WTC11 (cell line): ENCODE measurements around the gene LMBR1. TPM values are rescaled to one million over a fixed set of nuclear protein-coding genes. Genes with fewer than 3 reads are reported as not detected.

Experiments used
- ATAC-seq: fragments of 200-7000 bp; cut with Tn5 transposase; 2 replicates; pipeline ENCODE4 v1.10.0; 2021; ENCODE audit warnings: mild to moderate bottlenecking, moderate library complexity
- CTCF ChIA-PET: fragments of 300-600 bp; sonication (Branson Sonifier 250); formaldehyde crosslinking; loops from one replicate; lab custom pipeline; 2021; ENCODE audit warnings: antibody characterized with exemption; lab: Charles Lee
- POLR2A ChIA-PET: fragments of 350-600 bp; sonication (Branson Sonifier 250); formaldehyde crosslinking; loops from one replicate; lab custom pipeline; 2021; ENCODE audit warnings: antibody characterized with exemption; lab: Charles Lee
- DNase-seq: peaks from one replicate; pipeline ENCODE4 v3.0.0; 2021; ENCODE audit warnings: low spot score
- H3K27ac Mint-ChIP-seq: 2 replicates; pipeline ENCODE4 v1.8.0; 2021; ENCODE audit warnings: mixed read lengths
- H3K27me3 Mint-ChIP-seq: 2 replicates; pipeline ENCODE4 v1.8.0; 2021; ENCODE audit warnings: low read depth, mild to moderate bottlenecking, moderate library complexity, mixed read lengths
- H3K36me3 Mint-ChIP-seq: 2 replicates; pipeline ENCODE4 v1.8.0; 2021; ENCODE audit warnings: mixed read lengths
- H3K4me1 Mint-ChIP-seq: 2 replicates; pipeline ENCODE4 v1.8.0; 2022; ENCODE audit warnings: mixed read lengths
- H3K4me3 Mint-ChIP-seq: 2 replicates; pipeline ENCODE4 v1.8.0; 2021; ENCODE audit warnings: mild to moderate bottlenecking, moderate library complexity, mixed read lengths
- H3K9me3 Mint-ChIP-seq: 2 replicates; pipeline ENCODE4 v1.8.0; 2021; ENCODE audit warnings: mixed read lengths
- CREM ChIP-seq: sonication (generic); formaldehyde crosslinking; IDR thresholded peaks from 2 replicates; pipeline ENCODE4 v1.8.1; 2022; ENCODE audit warnings: mild to moderate bottlenecking, missing genetic modification reagents, moderate library complexity
- ELF4 ChIP-seq: sonication (generic); formaldehyde crosslinking; IDR thresholded peaks from 2 replicates; pipeline ENCODE4 v1.8.1; 2022; ENCODE audit warnings: low read depth, mild to moderate bottlenecking, moderate library complexity, missing genetic modification reagents
- GABPB1 ChIP-seq: sonication (generic); formaldehyde crosslinking; IDR thresholded peaks from 2 replicates; pipeline ENCODE4 v1.8.1; 2023; ENCODE audit warnings: mild to moderate bottlenecking, missing genetic modification reagents
- GRHL2 ChIP-seq: fragments of 250-450 bp; sonication (Bioruptor Pico); IDR thresholded peaks from 2 replicates; pipeline ENCODE4 v1.8.0; 2022; ENCODE audit warnings: mild to moderate bottlenecking, moderate library complexity; ENCODE audit not compliant: insufficient replicate concordance, severe bottlenecking
- NFE2L1 ChIP-seq: sonication (generic); formaldehyde crosslinking; IDR thresholded peaks from 2 replicates; pipeline ENCODE4 v1.8.1; 2023; ENCODE audit warnings: missing genetic modification reagents
- NR1H2 ChIP-seq: sonication (generic); formaldehyde crosslinking; IDR thresholded peaks from 2 replicates; pipeline ENCODE4 v1.9.0; 2021; ENCODE audit warnings: mild to moderate bottlenecking, moderate library complexity, missing genetic modification reagents
- SP1 ChIP-seq: sonication (generic); formaldehyde crosslinking; conservative IDR thresholded peaks from 2 replicates; pipeline ENCODE4 v1.8.1; 2022; ENCODE audit warnings: missing genetic modification reagents
- ZBTB21 ChIP-seq: sonication (generic); formaldehyde crosslinking; IDR thresholded peaks from 2 replicates; pipeline ENCODE4 v1.8.1; 2023; ENCODE audit warnings: mild to moderate bottlenecking, missing genetic modification reagents, borderline replicate concordance
- ZNF232 ChIP-seq: sonication (generic); formaldehyde crosslinking; IDR thresholded peaks from 2 replicates; pipeline ENCODE4 v1.8.0; 2022; ENCODE audit warnings: mild to moderate bottlenecking, missing genetic modification reagents
- ZNF423 ChIP-seq: fragments of 250-450 bp; sonication (Bioruptor Pico); IDR thresholded peaks from 2 replicates; pipeline ENCODE4 v2.1.2; 2022; ENCODE audit warnings: mild to moderate bottlenecking, moderate library complexity
- ZNF512 ChIP-seq: sonication (generic); formaldehyde crosslinking; IDR thresholded peaks from 2 replicates; pipeline ENCODE4 v1.8.1; 2022; ENCODE audit warnings: missing genetic modification reagents, borderline replicate concordance
- ZSCAN18 ChIP-seq: fragments of 250-450 bp; sonication (Bioruptor Pico); IDR thresholded peaks from 2 replicates; pipeline ENCODE4 v2.1.2; 2022; ENCODE audit warnings: mild to moderate bottlenecking, moderate library complexity
- total RNA-seq: library from RNA; stranded (reverse); gene quantifications from 3 replicates; pipeline ENCODE4 v1.2.3, GENCODE V29; 2021
- TF ChIP-seq, protein P1 (sequence below): sonication (generic); formaldehyde crosslinking; IDR thresholded peaks from 2 replicates; pipeline ENCODE4 v1.8.1; 2023; ENCODE audit warnings: mild to moderate bottlenecking, missing genetic modification reagents, borderline replicate concordance
- TF ChIP-seq, protein P2 (sequence below): sonication (generic); formaldehyde crosslinking; IDR thresholded peaks from 2 replicates; pipeline ENCODE4 v1.8.1; 2023; ENCODE audit warnings: mild to moderate bottlenecking, missing genetic modification reagents
- TF ChIP-seq, protein P3 (sequence below): sonication (generic); formaldehyde crosslinking; IDR thresholded peaks from 2 replicates; pipeline ENCODE4 v1.8.1; 2022; ENCODE audit warnings: low read depth, missing genetic modification reagents, borderline replicate concordance
- TF ChIP-seq, protein P4 (sequence below): sonication (generic); formaldehyde crosslinking; IDR thresholded peaks from 2 replicates; pipeline ENCODE4 v1.8.0; 2022; ENCODE audit warnings: mild to moderate bottlenecking, missing genetic modification reagents
- TF ChIP-seq, protein P5 (sequence below): sonication (generic); formaldehyde crosslinking; IDR thresholded peaks from 2 replicates; pipeline ENCODE4 v1.8.1; 2022; ENCODE audit warnings: mild to moderate bottlenecking, missing genetic modification reagents, moderate library complexity, borderline replicate concordance

Gene LMBR1
- total RNA-seq, 1 experiment from 2014 or later = 55.6 TPM

GRCh38 chr7:156842740-156843140, 50.2 kb downstream of the LMBR1 start:
- TF ChIP-seq SP1 (CRISPR knock-in tag) (no peak), ZNF232 (CRISPR knock-in tag) (no peak), ZNF423 (no peak), CREM (no peak), ZBTB21 (CRISPR knock-in tag) (no peak), NR1H2 (CRISPR knock-in tag) (no peak), ZSCAN18 (CRISPR knock-in tag) (no peak), ELF4 (no peak), ZNF512 (CRISPR knock-in tag) (no peak), NFE2L1 (CRISPR knock-in tag) (no peak), GRHL2 (CRISPR knock-in tag) (no peak), GABPB1 (no peak)
- TF ChIP-seq, protein P1, sequence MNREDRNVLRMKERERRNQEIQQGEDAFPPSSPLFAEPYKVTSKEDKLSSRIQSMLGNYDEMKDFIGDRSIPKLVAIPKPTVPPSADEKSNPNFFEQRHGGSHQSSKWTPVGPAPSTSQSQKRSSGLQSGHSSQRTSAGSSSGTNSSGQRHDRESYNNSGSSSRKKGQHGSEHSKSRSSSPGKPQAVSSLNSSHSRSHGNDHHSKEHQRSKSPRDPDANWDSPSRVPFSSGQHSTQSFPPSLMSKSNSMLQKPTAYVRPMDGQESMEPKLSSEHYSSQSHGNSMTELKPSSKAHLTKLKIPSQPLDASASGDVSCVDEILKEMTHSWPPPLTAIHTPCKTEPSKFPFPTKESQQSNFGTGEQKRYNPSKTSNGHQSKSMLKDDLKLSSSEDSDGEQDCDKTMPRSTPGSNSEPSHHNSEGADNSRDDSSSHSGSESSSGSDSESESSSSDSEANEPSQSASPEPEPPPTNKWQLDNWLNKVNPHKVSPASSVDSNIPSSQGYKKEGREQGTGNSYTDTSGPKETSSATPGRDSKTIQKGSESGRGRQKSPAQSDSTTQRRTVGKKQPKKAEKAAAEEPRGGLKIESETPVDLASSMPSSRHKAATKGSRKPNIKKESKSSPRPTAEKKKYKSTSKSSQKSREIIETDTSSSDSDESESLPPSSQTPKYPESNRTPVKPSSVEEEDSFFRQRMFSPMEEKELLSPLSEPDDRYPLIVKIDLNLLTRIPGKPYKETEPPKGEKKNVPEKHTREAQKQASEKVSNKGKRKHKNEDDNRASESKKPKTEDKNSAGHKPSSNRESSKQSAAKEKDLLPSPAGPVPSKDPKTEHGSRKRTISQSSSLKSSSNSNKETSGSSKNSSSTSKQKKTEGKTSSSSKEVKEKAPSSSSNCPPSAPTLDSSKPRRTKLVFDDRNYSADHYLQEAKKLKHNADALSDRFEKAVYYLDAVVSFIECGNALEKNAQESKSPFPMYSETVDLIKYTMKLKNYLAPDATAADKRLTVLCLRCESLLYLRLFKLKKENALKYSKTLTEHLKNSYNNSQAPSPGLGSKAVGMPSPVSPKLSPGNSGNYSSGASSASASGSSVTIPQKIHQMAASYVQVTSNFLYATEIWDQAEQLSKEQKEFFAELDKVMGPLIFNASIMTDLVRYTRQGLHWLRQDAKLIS (CRISPR knock-in tag) = no peak
- TF ChIP-seq, protein P2, sequence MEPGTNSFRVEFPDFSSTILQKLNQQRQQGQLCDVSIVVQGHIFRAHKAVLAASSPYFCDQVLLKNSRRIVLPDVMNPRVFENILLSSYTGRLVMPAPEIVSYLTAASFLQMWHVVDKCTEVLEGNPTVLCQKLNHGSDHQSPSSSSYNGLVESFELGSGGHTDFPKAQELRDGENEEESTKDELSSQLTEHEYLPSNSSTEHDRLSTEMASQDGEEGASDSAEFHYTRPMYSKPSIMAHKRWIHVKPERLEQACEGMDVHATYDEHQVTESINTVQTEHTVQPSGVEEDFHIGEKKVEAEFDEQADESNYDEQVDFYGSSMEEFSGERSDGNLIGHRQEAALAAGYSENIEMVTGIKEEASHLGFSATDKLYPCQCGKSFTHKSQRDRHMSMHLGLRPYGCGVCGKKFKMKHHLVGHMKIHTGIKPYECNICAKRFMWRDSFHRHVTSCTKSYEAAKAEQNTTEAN (CRISPR knock-in tag) = no peak
- TF ChIP-seq, protein P3, sequence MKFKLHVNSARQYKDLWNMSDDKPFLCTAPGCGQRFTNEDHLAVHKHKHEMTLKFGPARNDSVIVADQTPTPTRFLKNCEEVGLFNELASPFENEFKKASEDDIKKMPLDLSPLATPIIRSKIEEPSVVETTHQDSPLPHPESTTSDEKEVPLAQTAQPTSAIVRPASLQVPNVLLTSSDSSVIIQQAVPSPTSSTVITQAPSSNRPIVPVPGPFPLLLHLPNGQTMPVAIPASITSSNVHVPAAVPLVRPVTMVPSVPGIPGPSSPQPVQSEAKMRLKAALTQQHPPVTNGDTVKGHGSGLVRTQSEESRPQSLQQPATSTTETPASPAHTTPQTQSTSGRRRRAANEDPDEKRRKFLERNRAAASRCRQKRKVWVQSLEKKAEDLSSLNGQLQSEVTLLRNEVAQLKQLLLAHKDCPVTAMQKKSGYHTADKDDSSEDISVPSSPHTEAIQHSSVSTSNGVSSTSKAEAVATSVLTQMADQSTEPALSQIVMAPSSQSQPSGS (CRISPR knock-in tag) = no peak
- TF ChIP-seq, protein P4, sequence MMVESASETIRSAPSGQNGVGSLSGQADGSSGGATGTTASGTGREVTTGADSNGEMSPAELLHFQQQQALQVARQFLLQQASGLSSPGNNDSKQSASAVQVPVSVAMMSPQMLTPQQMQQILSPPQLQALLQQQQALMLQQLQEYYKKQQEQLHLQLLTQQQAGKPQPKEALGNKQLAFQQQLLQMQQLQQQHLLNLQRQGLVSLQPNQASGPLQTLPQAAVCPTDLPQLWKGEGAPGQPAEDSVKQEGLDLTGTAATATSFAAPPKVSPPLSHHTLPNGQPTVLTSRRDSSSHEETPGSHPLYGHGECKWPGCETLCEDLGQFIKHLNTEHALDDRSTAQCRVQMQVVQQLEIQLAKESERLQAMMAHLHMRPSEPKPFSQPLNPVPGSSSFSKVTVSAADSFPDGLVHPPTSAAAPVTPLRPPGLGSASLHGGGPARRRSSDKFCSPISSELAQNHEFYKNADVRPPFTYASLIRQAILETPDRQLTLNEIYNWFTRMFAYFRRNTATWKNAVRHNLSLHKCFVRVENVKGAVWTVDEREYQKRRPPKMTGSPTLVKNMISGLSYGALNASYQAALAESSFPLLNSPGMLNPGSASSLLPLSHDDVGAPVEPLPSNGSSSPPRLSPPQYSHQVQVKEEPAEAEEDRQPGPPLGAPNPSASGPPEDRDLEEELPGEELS (CRISPR knock-in tag) = no peak
- TF ChIP-seq, protein P5, sequence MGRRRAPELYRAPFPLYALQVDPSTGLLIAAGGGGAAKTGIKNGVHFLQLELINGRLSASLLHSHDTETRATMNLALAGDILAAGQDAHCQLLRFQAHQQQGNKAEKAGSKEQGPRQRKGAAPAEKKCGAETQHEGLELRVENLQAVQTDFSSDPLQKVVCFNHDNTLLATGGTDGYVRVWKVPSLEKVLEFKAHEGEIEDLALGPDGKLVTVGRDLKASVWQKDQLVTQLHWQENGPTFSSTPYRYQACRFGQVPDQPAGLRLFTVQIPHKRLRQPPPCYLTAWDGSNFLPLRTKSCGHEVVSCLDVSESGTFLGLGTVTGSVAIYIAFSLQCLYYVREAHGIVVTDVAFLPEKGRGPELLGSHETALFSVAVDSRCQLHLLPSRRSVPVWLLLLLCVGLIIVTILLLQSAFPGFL = no peak
- Mint-ChIP-seq H3K36me3 (no peaks in the 10 kb centered on the region), H3K27me3 (no peaks in the 10 kb centered on the region), H3K9me3 (no peaks in the 10 kb centered on the region), H3K4me1 (peaks cover 7% of the 10 kb centered on the region; the same call in 1 of the 2 replicates), H3K27ac (no peak overlapping the region), H3K4me3 (no peak overlapping the region)
- ChIA-PET POLR2A (interaction anchor here (0.6 kb wide), 1 partner anchor 25 kb away, joined by 4 read pairs; no protein-coding TSS in a partner anchor), CTCF (interaction anchor here (0.9 to 1.7 kb wide), 4 partner anchors 22 to 291 kb away, joined by 3 to 6 read pairs (median 4); partner anchors contain the start of gene LMBR1)
- no peak for DNase-seq
- ATAC-seq = no peak; the same call in 1 of the 2 replicates
